ENCODE results near the gene GCAT. TPM values are rescaled to one million over a fixed set of nuclear protein-coding genes. Genes with fewer than 3 reads are reported as not detected.
A peak's percentile ranks its signal among the peaks of the same experiment; 100 is the strongest.
"Not testable (repeated sequence)": the region's sequence is repeated elsewhere in the genome, so short reads cannot be mapped to it uniquely, and the experiment has no call there.

GCAT gene
- total RNA-seq, 1 donor from 2014 or later = 42.7 TPM

- TF ChIP-seq, protein P1, sequence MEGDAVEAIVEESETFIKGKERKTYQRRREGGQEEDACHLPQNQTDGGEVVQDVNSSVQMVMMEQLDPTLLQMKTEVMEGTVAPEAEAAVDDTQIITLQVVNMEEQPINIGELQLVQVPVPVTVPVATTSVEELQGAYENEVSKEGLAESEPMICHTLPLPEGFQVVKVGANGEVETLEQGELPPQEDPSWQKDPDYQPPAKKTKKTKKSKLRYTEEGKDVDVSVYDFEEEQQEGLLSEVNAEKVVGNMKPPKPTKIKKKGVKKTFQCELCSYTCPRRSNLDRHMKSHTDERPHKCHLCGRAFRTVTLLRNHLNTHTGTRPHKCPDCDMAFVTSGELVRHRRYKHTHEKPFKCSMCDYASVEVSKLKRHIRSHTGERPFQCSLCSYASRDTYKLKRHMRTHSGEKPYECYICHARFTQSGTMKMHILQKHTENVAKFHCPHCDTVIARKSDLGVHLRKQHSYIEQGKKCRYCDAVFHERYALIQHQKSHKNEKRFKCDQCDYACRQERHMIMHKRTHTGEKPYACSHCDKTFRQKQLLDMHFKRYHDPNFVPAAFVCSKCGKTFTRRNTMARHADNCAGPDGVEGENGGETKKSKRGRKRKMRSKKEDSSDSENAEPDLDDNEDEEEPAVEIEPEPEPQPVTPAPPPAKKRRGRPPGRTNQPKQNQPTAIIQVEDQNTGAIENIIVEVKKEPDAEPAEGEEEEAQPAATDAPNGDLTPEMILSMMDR (IDR thresholded peaks at IDR 0.05; ENCODE audit: borderline replicate concordance) = no peak
- intact Hi-C loops (cut with micrococcal nuclease) = loop anchor here (10.0 kb wide), 1 partner anchor 150 kb away; no protein-coding TSS in a partner anchor
- Histone ChIP-seq H3K4me1 (no peaks in the 10 kb centered on the region), H3K9me3 (replicated peaks) (no peaks in the 10 kb centered on the region), H3K36me3 (no peaks in the 10 kb centered on the region), H3K4me3 (no peak overlapping the region), H3K27me3 (ENCODE audit: low read depth) (no peaks in the 10 kb centered on the region), H3K27ac (replicated peaks) (no peak overlapping the region)
- no peak for DNase-seq
Measured at GRCh38 chr22:37794376-37794775, 13.4 kb upstream of the GCAT start.

- H3K4me1 ChIP-seq = no peaks in the 10 kb centered on the region
- no peak for DNase-seq
- intact Hi-C loops (cut with micrococcal nuclease) = loop anchor here (10.0 kb wide), 1 partner anchor 151 kb away; no protein-coding TSS in a partner anchor
- no peaks in the 10 kb centered on the region for H3K27me3 ChIP-seq (ENCODE audit: low read depth)
- H3K36me3 ChIP-seq = no peaks in the 10 kb centered on the region
- no peaks in the 10 kb centered on the region for H3K9me3 ChIP-seq (replicated peaks)
- TF ChIP-seq, protein P1 (IDR thresholded peaks at IDR 0.05; ENCODE audit: borderline replicate concordance) = no peak
- H3K4me3 ChIP-seq = no peak overlapping the region
- H3K27ac ChIP-seq (replicated peaks) = no peak overlapping the region
Measured at GRCh38 chr22:37796079-37796478, 11.7 kb upstream of the GCAT start.

DNA sequence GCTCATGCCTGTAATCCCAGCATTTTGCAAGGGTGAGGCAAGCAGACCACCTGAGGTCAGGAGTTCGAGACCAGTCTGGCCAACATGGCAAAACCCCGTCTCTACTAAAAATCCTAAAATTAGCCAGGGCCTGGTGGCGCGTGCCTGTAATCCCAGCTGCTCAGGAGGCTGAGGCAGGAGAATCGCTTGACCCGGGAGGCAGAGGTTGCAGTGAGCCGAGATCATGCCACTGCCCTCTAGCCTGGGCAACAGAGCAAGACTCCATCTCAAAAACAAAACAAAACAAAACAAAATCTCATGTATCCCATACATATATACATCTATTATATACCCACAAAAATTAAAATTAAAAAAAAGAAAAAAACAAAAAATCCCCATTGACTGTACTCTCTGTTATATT, 10.5 kb upstream of the GCAT start:
- DNase-seq, H3K4me3 ChIP-seq: not testable (repeated sequence)
- intact Hi-C loops (cut with micrococcal nuclease) = loop anchor here (10.0 kb wide), 1 partner anchor 152 kb away; no protein-coding TSS in a partner anchor

GRCh38 chr22:37797874-37798500, 9.7 kb upstream of the GCAT start:
- H3K27me3 ChIP-seq (ENCODE audit: low read depth) = no peaks in the 10 kb centered on the region
- intact Hi-C loops (cut with micrococcal nuclease) = loop anchor here (10.0 kb wide), 1 partner anchor 153 kb away; no protein-coding TSS in a partner anchor
- H3K36me3 ChIP-seq = no peaks in the 10 kb centered on the region
- H3K27ac ChIP-seq (replicated peaks) = no peak overlapping the region
- no peaks in the 10 kb centered on the region for H3K9me3 ChIP-seq (replicated peaks)
- H3K4me1 ChIP-seq = peaks cover 12% of the 10 kb centered on the region
- TF ChIP-seq, protein P1 (IDR thresholded peaks at IDR 0.05; ENCODE audit: borderline replicate concordance) = no peak
- H3K4me3 ChIP-seq = no peak overlapping the region
- DNase-seq = no peak

More for the DNA sequence above, 10.5 kb upstream of the GCAT start:
- not testable (repeated sequence) for H3K27me3 ChIP-seq (ENCODE audit: low read depth); H3K4me1 ChIP-seq; H3K27ac ChIP-seq (replicated peaks); H3K9me3 ChIP-seq (replicated peaks); H3K36me3 ChIP-seq

DNA sequence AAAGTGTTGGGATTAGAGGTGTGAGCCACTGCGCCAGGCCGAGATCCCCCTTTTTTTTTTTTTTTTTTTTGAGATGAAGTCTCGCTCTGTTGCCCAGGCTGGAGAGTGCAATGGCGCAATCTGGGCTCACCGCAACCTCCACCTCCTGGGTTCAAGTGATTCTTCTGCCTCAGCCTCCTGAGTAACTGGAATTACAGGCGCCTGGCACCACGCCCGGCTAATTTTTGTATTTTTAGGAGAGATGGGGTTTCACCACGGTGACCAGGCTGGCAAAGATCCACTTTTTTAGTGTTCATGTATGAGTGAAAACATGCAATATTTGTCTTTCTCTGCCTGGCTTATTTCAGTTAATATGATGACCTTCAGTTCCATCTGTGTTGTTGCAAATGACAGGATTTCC, 7.8 kb upstream of the GCAT start:
- DNase-seq; H3K4me3 ChIP-seq; H3K36me3 ChIP-seq; H3K9me3 ChIP-seq (replicated peaks); H3K27me3 ChIP-seq (ENCODE audit: low read depth); H3K27ac ChIP-seq (replicated peaks): not testable (repeated sequence)
- intact Hi-C loops (cut with micrococcal nuclease) = loop anchor here (10.0 kb wide), 1 partner anchor 155 kb away; no protein-coding TSS in a partner anchor
- H3K4me1 ChIP-seq = peaks cover 27% of the 10 kb centered on the region

GRCh38 chr22:37801946-37802309, 5.8 kb upstream of the GCAT start:
- no peaks in the 10 kb centered on the region for H3K27me3 ChIP-seq (ENCODE audit: low read depth)
- intact Hi-C loops (cut with micrococcal nuclease) = no loop called here
- H3K4me1 ChIP-seq = peaks cover 45% of the 10 kb centered on the region
- H3K4me3 ChIP-seq = peak overlapping the region; percentile 74
- H3K9me3 ChIP-seq (replicated peaks) = no peaks in the 10 kb centered on the region
- H3K27ac ChIP-seq (replicated peaks) = no peak overlapping the region
- TF ChIP-seq, protein P1 (IDR thresholded peaks at IDR 0.05; ENCODE audit: borderline replicate concordance) = no peak
- H3K36me3 ChIP-seq = no peaks in the 10 kb centered on the region
- DNase-seq = no peak
